PC-3 (cell line): ENCODE data around the gene FGD3. TPM values are rescaled to one million over a fixed set of nuclear protein-coding genes. Genes with fewer than 3 reads are reported as not detected.

Experiments used
- ATAC-seq: fragments of 200-7000 bp; cut with Tn5 transposase; 2 replicates; pipeline ENCODE4 v1.9.1; 2020; ENCODE audit warnings: mild to moderate bottlenecking, moderate library complexity
- BruUV-seq: library from RNA; stranded (reverse); fragments of 400-500 nt; replicated peaks from 2 replicates; lab custom pipeline; 2021; lab: Mats Ljungman, UMichigan
- CTCF ChIA-PET: fragments of 300-600 bp; sonication (Branson Sonifier 250); formaldehyde crosslinking; loops from one replicate; lab custom pipeline; 2022; ENCODE audit warnings: antibody characterized with exemption; lab: Charles Lee
- POLR2A ChIA-PET: fragments of 300-600 bp; sonication (Branson Sonifier 250); formaldehyde crosslinking; loops from one replicate; lab custom pipeline; 2022; ENCODE audit warnings: antibody characterized with exemption; ENCODE audit not compliant: unreplicated experiment; lab: Charles Lee
- DNase-seq: peaks from one replicate; pipeline ENCODE4 v3.0.0-alpha.2; 2015
- H2AFZ ChIP-seq: fragments of 300-600 bp; sonication (generic); 2 replicates; pipeline ENCODE4 v1.6.0; 2016; ENCODE audit warnings: antibody characterized with exemption, low read length
- H3F3A ChIP-seq: fragments of 300-600 bp; sonication (generic); one replicate; pipeline ENCODE4 v1.6.0; 2017; ENCODE audit warnings: antibody characterized with exemption, low read length, control low read depth, mild to moderate bottlenecking; ENCODE audit not compliant: unreplicated experiment
- H3K27ac ChIP-seq: fragments of 300-600 bp; sonication (generic); 2 replicates; pipeline ENCODE4 v1.5.1; 2016; ENCODE audit warnings: mild to moderate bottlenecking, low read length
- H3K27me3 ChIP-seq: fragments of 300-600 bp; sonication (generic); 2 replicates; pipeline ENCODE4 v1.6.1; 2016; ENCODE audit warnings: low read length, mixed read lengths
- H3K36me3 ChIP-seq: fragments of 300-600 bp; sonication (generic); 2 replicates; pipeline ENCODE4 v1.6.1; 2016; ENCODE audit warnings: low read depth, mixed run types, low read length, mixed read lengths
- H3K4me1 ChIP-seq: fragments of 300-600 bp; sonication (generic); 2 replicates; pipeline ENCODE4 v1.5.1; 2016; ENCODE audit warnings: low read length; ENCODE audit not compliant: insufficient read depth
- H3K4me2 ChIP-seq: fragments of 300-600 bp; sonication (generic); 2 replicates; pipeline ENCODE4 v1.6.0; 2016; ENCODE audit warnings: low read length
- H3K4me3 ChIP-seq: fragments of 300-600 bp; sonication (generic); 2 replicates; pipeline ENCODE4 v1.5.1; 2016; ENCODE audit warnings: mild to moderate bottlenecking, low read length, mixed read lengths
- H3K79me2 ChIP-seq: fragments of 300-600 bp; sonication (generic); 2 replicates; pipeline ENCODE4 v1.6.1; 2017; ENCODE audit warnings: low read length, mixed read lengths
- H3K9ac ChIP-seq: fragments of 300-600 bp; sonication (generic); 2 replicates; pipeline ENCODE4 v1.6.0; 2016; ENCODE audit warnings: mild to moderate bottlenecking, low read length
- H3K9me2 ChIP-seq: fragments of 300-600 bp; sonication (generic); replicated peaks from 2 replicates; pipeline ENCODE4 v1.6.1; 2016; ENCODE audit warnings: mixed run types, low read length, mixed read lengths
- H3K9me3 ChIP-seq: fragments of 300-600 bp; sonication (generic); 2 replicates; pipeline ENCODE4 v1.6.1; 2016; ENCODE audit warnings: low read length, mixed read lengths
- H4K20me1 ChIP-seq: fragments of 300-600 bp; sonication (generic); 2 replicates; pipeline ENCODE4 v1.6.1; 2016; ENCODE audit warnings: low read length, mixed read lengths
- CTCF ChIP-seq: fragments of 300-600 bp; sonication (generic); conservative IDR thresholded peaks from 2 replicates; pipeline ENCODE4 v1.5.1; 2017; ENCODE audit warnings: antibody characterized with exemption, low read depth, mild to moderate bottlenecking, low read length
- EZH2 ChIP-seq: fragments of 300-600 bp; sonication (generic); IDR thresholded peaks from one replicate; pipeline ENCODE4 v1.6.1; 2017; ENCODE audit warnings: antibody characterized with exemption, mild to moderate bottlenecking, low read length; ENCODE audit not compliant: unreplicated experiment
- EZH2phosphoT487 ChIP-seq: fragments of 300-600 bp; sonication (generic); IDR thresholded peaks from 2 replicates; pipeline ENCODE4 v1.6.1; 2018; ENCODE audit warnings: mild to moderate bottlenecking, antibody characterized with exemption, low read length, borderline replicate concordance
- intact Hi-C: fragments of 100-400 bp; cut with micrococcal nuclease; formaldehyde crosslinking; loops from 2 replicates; pipeline ENCODE4 v1.9.0; 2023
- total RNA-seq: library from RNA; depleted of rRNA; stranded (reverse); fragments of >200 nt; gene quantifications from 2 replicates; pipeline ENCODE4 v1.2.3, GENCODE V29; 2014

The FGD3 gene
- total RNA-seq, 1 experiment from 2014 or later: 5.4 TPM

- Histone ChIP-seq H3K4me2 (no peak overlapping the region), H3K27ac (no peak overlapping the region), H3K4me1 (peaks cover 19% of the 10 kb centered on the region), H2AFZ (no peak overlapping the region), H3K9me3 (no peaks in the 10 kb centered on the region), H3K36me3 (no peaks in the 10 kb centered on the region), H3K9ac (no peak overlapping the region), H3K27me3 (no peaks in the 10 kb centered on the region), H3F3A (no peaks in the 10 kb centered on the region), H4K20me1 (no peaks in the 10 kb centered on the region), H3K4me3 (no peak overlapping the region), H3K9me2 (no peaks in the 10 kb centered on the region), H3K79me2 (no peaks in the 10 kb centered on the region)
- ChIA-PET POLR2A (no interaction called here), CTCF (no interaction called here)
- BruUV-seq: no TSS peak
- intact Hi-C loops: loop anchor here (5.0 kb wide), 1 partner anchor 78 kb away; the partner anchor contains the start of gene ZNF484
- no peak for ATAC-seq
- DNase-seq: no peak
- TF ChIP-seq EZH2 (no peak), CTCF (no peak), EZH2phosphoT487 (no peak)
Measured at GRCh38 chr9:92954886-92955285, 7.6 kb downstream of the FGD3 start.

- Histone ChIP-seq H3K79me2 (no peaks in the 10 kb centered on the region), H3K4me3 (no peak overlapping the region), H3K36me3 (no peaks in the 10 kb centered on the region), H3K27me3 (no peaks in the 10 kb centered on the region), H3F3A (no peaks in the 10 kb centered on the region), H3K9ac (no peak overlapping the region), H3K4me1 (no peaks in the 10 kb centered on the region), H4K20me1 (no peaks in the 10 kb centered on the region), H2AFZ (no peak overlapping the region), H3K9me3 (no peaks in the 10 kb centered on the region; the same call in 1 of the 2 replicates), H3K9me2 (no peaks in the 10 kb centered on the region), H3K4me2 (no peak overlapping the region), H3K27ac (no peak overlapping the region)
- no TSS peak for BruUV-seq
- ATAC-seq: no peak
- POLR2A ChIA-PET: no interaction called here
- CTCF ChIA-PET: no interaction called here
- TF ChIP-seq EZH2 (no peak), EZH2phosphoT487 (no peak)
- intact Hi-C loops: no loop called here
- no peak for DNase-seq
Measured at GRCh38 chr9:92960561-92961290, 13.4 kb downstream of the FGD3 start.

- Histone ChIP-seq H3F3A (no peaks in the 10 kb centered on the region), H2AFZ (no peak overlapping the region), H3K27me3 (no peaks in the 10 kb centered on the region), H4K20me1 (no peaks in the 10 kb centered on the region), H3K9me3 (no peaks in the 10 kb centered on the region; the same call in 1 of the 2 replicates), H3K4me2 (no peak overlapping the region), H3K9ac (no peak overlapping the region), H3K79me2 (no peaks in the 10 kb centered on the region), H3K4me1 (no peaks in the 10 kb centered on the region), H3K36me3 (no peaks in the 10 kb centered on the region), H3K27ac (no peak overlapping the region), H3K9me2 (no peaks in the 10 kb centered on the region), H3K4me3 (no peak overlapping the region)
- POLR2A ChIA-PET: no interaction called here
- CTCF ChIA-PET: no interaction called here
- intact Hi-C loops: no loop called here
- BruUV-seq: no TSS peak
- DNase-seq: no peak
- ATAC-seq: no peak
- no peak for TF ChIP-seq CTCF
- no peak for TF ChIP-seq EZH2phosphoT487
- TF ChIP-seq EZH2: no peak
Measured at GRCh38 chr9:92961627-92962302, 14.4 kb downstream of the FGD3 start.
